BE2C (cell line): ENCODE results near the gene CX3CR1.
A peak's percentile ranks its signal among the peaks of the same experiment; 100 is the strongest.

Experiments
- DNase-seq: peaks from one replicate; pipeline ENCODE4 v3.0.0-alpha.2; 2020
- H3K27me3 ChIP-seq: fragments of 250-450 bp; sonication (Bioruptor Pico); 2 replicates; pipeline ENCODE4 v1.5.1; 2020; ENCODE audit warnings: mild to moderate bottlenecking
- H3K36me3 ChIP-seq: fragments of 250-450 bp; sonication (Bioruptor Pico); 2 replicates; pipeline ENCODE4 v1.5.1; 2020; ENCODE audit warnings: mild to moderate bottlenecking
- H3K4me1 ChIP-seq: fragments of 250-450 bp; sonication (Bioruptor Pico); 2 replicates; pipeline ENCODE4 v1.5.1; 2020
- H3K4me3 ChIP-seq: 2 replicates; pipeline ENCODE4 v1.5.1; 2011; ENCODE audit warnings: low read depth, low read length
- H3K9me3 ChIP-seq: fragments of 250-450 bp; sonication (Bioruptor Pico); 2 replicates; pipeline ENCODE4 v1.5.1; 2020
- CTCF ChIP-seq: IDR thresholded peaks from 2 replicates; pipeline ENCODE4 v1.5.1; 2012; ENCODE audit warnings: mild to moderate bottlenecking, low read depth, low read length

The CX3CR1 gene

GRCh38 chr3:39273119-39273518 lies 6.7 kb downstream of the CX3CR1 start:
- H3K36me3 ChIP-seq = no peaks in the 10 kb centered on the region
- peak; percentile 45; the same call in 1 of the 2 replicates for TF ChIP-seq CTCF
- no peaks in the 10 kb centered on the region for H3K9me3 ChIP-seq
- no peak overlapping the region for H3K4me3 ChIP-seq
- H3K27me3 ChIP-seq = no peaks in the 10 kb centered on the region
- no peak for DNase-seq
- H3K4me1 ChIP-seq = no peaks in the 10 kb centered on the region

GRCh38 chr3:39272191-39272590 lies 7.6 kb downstream of the CX3CR1 start:
- Histone ChIP-seq H3K4me3 (no peak overlapping the region), H3K4me1 (no peaks in the 10 kb centered on the region), H3K36me3 (no peaks in the 10 kb centered on the region), H3K9me3 (no peaks in the 10 kb centered on the region), H3K27me3 (no peaks in the 10 kb centered on the region)
- DNase-seq = no peak
- no peak for TF ChIP-seq CTCF

- Histone ChIP-seq H3K4me1 (no peaks in the 10 kb centered on the region), H3K36me3 (no peaks in the 10 kb centered on the region), H3K4me3 (no peak overlapping the region), H3K27me3 (no peaks in the 10 kb centered on the region), H3K9me3 (no peaks in the 10 kb centered on the region)
- no peak for TF ChIP-seq CTCF
- no peak for DNase-seq
These were observed 8.4 kb downstream of the CX3CR1 start for GRCh38 chr3:39271363-39271914.

- no peaks in the 10 kb centered on the region for H3K4me1 ChIP-seq
- H3K9me3 ChIP-seq = no peaks in the 10 kb centered on the region
- H3K27me3 ChIP-seq = no peaks in the 10 kb centered on the region
- H3K36me3 ChIP-seq = no peaks in the 10 kb centered on the region
- no peak for DNase-seq
- no peak overlapping the region for H3K4me3 ChIP-seq
- no peak for TF ChIP-seq CTCF
These were observed 10.3 kb downstream of the CX3CR1 start for GRCh38 chr3:39269528-39269927.

GRCh38 chr3:39268549-39268900 lies 11.3 kb downstream of the CX3CR1 start:
- Histone ChIP-seq H3K9me3 (no peaks in the 10 kb centered on the region), H3K27me3 (no peaks in the 10 kb centered on the region), H3K4me1 (no peaks in the 10 kb centered on the region), H3K4me3 (no peak overlapping the region), H3K36me3 (no peaks in the 10 kb centered on the region)
- no peak for TF ChIP-seq CTCF
- no peak for DNase-seq

GRCh38 chr3:39267631-39268548 lies 11.9 kb downstream of the CX3CR1 start:
- H3K9me3 ChIP-seq = no peaks in the 10 kb centered on the region
- H3K27me3 ChIP-seq = no peaks in the 10 kb centered on the region
- H3K4me1 ChIP-seq = no peaks in the 10 kb centered on the region
- no peaks in the 10 kb centered on the region for H3K36me3 ChIP-seq
- TF ChIP-seq CTCF = no peak
- no peak overlapping the region for H3K4me3 ChIP-seq
- no peak for DNase-seq
